BJ (cell line): Measurements from ENCODE around the gene C6orf132. TPM values are rescaled to one million over a fixed set of nuclear protein-coding genes. Genes with fewer than 3 reads are reported as not detected.

ENCODE experiments used
- CTCF ChIA-PET: fragments of 350-600 bp; formaldehyde crosslinking; extraction: SDS; loops from one replicate; lab custom pipeline; 2021; ENCODE audit warnings: antibody characterized with exemption, inconsistent platforms; lab: Yijun Ruan, JAX
- POLR2A ChIA-PET: fragments of 300-600 bp; sonication (Branson Sonifier 250); formaldehyde crosslinking; extraction: SDS; loops from one replicate; lab custom pipeline; 2021; ENCODE audit warnings: antibody characterized with exemption; lab: Charles Lee
- DNase-seq: peaks from one replicate; pipeline ENCODE4 v3.0.0-alpha.2; 2011; ENCODE audit warnings: low read depth
- H3K27me3 ChIP-seq: 2 replicates; pipeline ENCODE4 v1.6.0; 2011; ENCODE audit warnings: low read length; ENCODE audit not compliant: control insufficient read depth, insufficient read depth
- H3K36me3 ChIP-seq: 2 replicates; pipeline ENCODE4 v1.5.1; 2011; ENCODE audit warnings: low read length; ENCODE audit not compliant: control insufficient read depth, insufficient read depth
- H3K4me3 ChIP-seq: 2 replicates; pipeline ENCODE4 v1.5.1; 2011; ENCODE audit warnings: low read depth, mild to moderate bottlenecking, control low read depth, low read length
- CTCF ChIP-seq: IDR thresholded peaks from 2 replicates; pipeline ENCODE4 v1.5.1; 2011; ENCODE audit warnings: low read depth, mild to moderate bottlenecking, control low read depth, inconsistent platforms, low read length, moderate library complexity; ENCODE audit not compliant: insufficient read depth
- polyA minus RNA-seq: library from RNA; depleted of rRNA, polyadenylated mRNA; stranded (reverse); fragments of >200 nt; gene quantifications from 2 replicates; pipeline ENCODE4 v1.2.3, GENCODE V29; 2011; rRNA and poly(A)+ RNA removed
- polyA plus RNA-seq: library from polyadenylated mRNA; depleted of rRNA; stranded (reverse); fragments of >200 nt; gene quantifications from 2 replicates; pipeline ENCODE4 v1.2.3, GENCODE V29; 2011; rRNA removed

Gene C6orf132
- polyA plus RNA-seq = 0.51 and 0.70 TPM in 2 replicates
- polyA minus RNA-seq = 0.41 and 0.47 TPM in 2 replicates

GRCh38 chr6:42142118-42142835, at the start of gene C6orf132:
Gene C6orf132 (minus strand): TSS chr6:42142620. CDS start chr6:42142444, 176 bp downstream.
- peak; percentile 24; the same call in 1 of the 2 replicates for TF ChIP-seq CTCF
- DNase-seq = no peak
- ChIA-PET POLR2A (no interaction called here), CTCF (no interaction called here)
- Histone ChIP-seq H3K4me3 (peak within 1 kb of the TSS; percentile 49), H3K36me3 (no peaks in the 10 kb centered on the region), H3K27me3 (no peaks in the 10 kb centered on the region)

GRCh38 chr6:42190554-42191183, 48.2 kb upstream of the C6orf132 start:
- no peak for TF ChIP-seq CTCF
- no peak overlapping the region for H3K4me3 ChIP-seq
- no peaks in the 10 kb centered on the region for H3K27me3 ChIP-seq
- POLR2A ChIA-PET = no interaction called here
- no peaks in the 10 kb centered on the region for H3K36me3 ChIP-seq
- no peak for DNase-seq
- CTCF ChIA-PET = interaction anchor here (1.2 to 1.3 kb wide), 2 partner anchors 24 kb away, joined by 4 to 7 read pairs; no protein-coding TSS in a partner anchor

- H3K4me3 ChIP-seq = no peak overlapping the region
- no peaks in the 10 kb centered on the region for H3K27me3 ChIP-seq
- H3K36me3 ChIP-seq = no peaks in the 10 kb centered on the region
- no peak for TF ChIP-seq CTCF
- ChIA-PET POLR2A (interaction anchor here (0.7 kb wide), 1 partner anchor 23 kb away, joined by 4 read pairs; no protein-coding TSS in a partner anchor), CTCF (interaction anchor here (0.6 to 1.7 kb wide), 3 partner anchors 26 to 359 kb away, joined by 3 to 6 read pairs (median 4); no protein-coding TSS in a partner anchor)
- DNase-seq = no peak
Observed at GRCh38 chr6:42188406-42188805, 46.0 kb upstream of the C6orf132 start.

GRCh38 chr6:42185597-42185996, 43.2 kb upstream of the C6orf132 start:
- no peak for DNase-seq
- H3K36me3 ChIP-seq = no peaks in the 10 kb centered on the region
- H3K27me3 ChIP-seq = no peaks in the 10 kb centered on the region
- ChIA-PET POLR2A (no interaction called here), CTCF (interaction anchor here (1.0 kb wide), 1 partner anchor 18 kb away, joined by 4 read pairs; no protein-coding TSS in a partner anchor)
- TF ChIP-seq CTCF = no peak
- H3K4me3 ChIP-seq = no peak overlapping the region

- TF ChIP-seq CTCF = no peak
- Histone ChIP-seq H3K27me3 (no peaks in the 10 kb centered on the region), H3K4me3 (no peak overlapping the region), H3K36me3 (no peaks in the 10 kb centered on the region)
- CTCF ChIA-PET = interaction anchor here (1.0 kb wide), 1 partner anchor 17 kb away, joined by 4 read pairs; no protein-coding TSS in a partner anchor
- DNase-seq = no peak
- POLR2A ChIA-PET = no interaction called here
Observed at GRCh38 chr6:42184475-42184874, 42.1 kb upstream of the C6orf132 start.
